WERI-Rb-1 (cell line): Measurements from ENCODE around the gene DUOXA2.

Source experiments
- DNase-seq: peaks from one replicate; pipeline ENCODE4 v3.0.0-alpha.2; 2020
- H3K27ac ChIP-seq: fragments of 250-450 bp; sonication (Bioruptor Pico); 2 replicates; pipeline ENCODE4 v1.5.1; 2020; ENCODE audit warnings: mild to moderate bottlenecking, moderate library complexity
- H3K27me3 ChIP-seq: fragments of 250-450 bp; sonication (Bioruptor Pico); 2 replicates; pipeline ENCODE4 v1.5.1; 2021; ENCODE audit warnings: mild to moderate bottlenecking, low read depth, moderate library complexity; ENCODE audit not compliant: insufficient read depth, severe bottlenecking
- H3K36me3 ChIP-seq: fragments of 250-450 bp; sonication (Bioruptor Pico); 2 replicates; pipeline ENCODE4 v1.5.1; 2020; ENCODE audit warnings: mild to moderate bottlenecking, moderate library complexity
- H3K4me3 ChIP-seq: 2 replicates; pipeline ENCODE4 v1.5.1; 2011; ENCODE audit warnings: low read depth, mild to moderate bottlenecking, control low read depth, low read length
- H3K9me3 ChIP-seq: fragments of 250-450 bp; sonication (Bioruptor Pico); 2 replicates; pipeline ENCODE4 v1.5.1; 2021; ENCODE audit warnings: mild to moderate bottlenecking, moderate library complexity; ENCODE audit not compliant: severe bottlenecking
- CTCF ChIP-seq: IDR thresholded peaks from 2 replicates; pipeline ENCODE4 v1.5.1; 2011; ENCODE audit warnings: low read depth, mild to moderate bottlenecking, control low read depth, inconsistent platforms, low read length

The DUOXA2 gene

DNA sequence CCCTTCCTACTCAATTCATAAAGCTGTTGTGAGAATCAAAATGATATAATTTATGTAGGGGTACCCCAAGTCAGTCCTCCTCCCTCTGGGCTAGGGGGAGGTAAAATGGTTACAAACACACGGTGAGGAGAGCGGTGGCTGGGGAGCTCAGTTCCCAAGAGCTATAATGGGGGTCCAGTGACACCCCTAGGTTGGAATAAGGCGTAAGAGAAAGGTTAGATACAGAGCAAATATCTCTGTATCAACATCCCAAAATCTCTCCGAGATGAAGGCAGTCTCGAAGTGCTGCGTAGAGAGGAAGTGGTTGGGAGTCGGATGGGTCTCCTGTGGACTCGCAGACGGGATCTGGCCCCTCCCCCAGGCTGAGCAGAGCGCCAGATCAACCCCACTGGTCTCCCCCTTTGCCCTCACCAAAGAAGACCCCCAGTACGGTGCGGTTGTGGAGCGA lies 2.0 kb upstream of the DUOXA2 start:
- no peak for TF ChIP-seq CTCF
- H3K9me3 ChIP-seq = no peaks in the 10 kb centered on the region
- DNase-seq = no peak
- H3K36me3 ChIP-seq = no peaks in the 10 kb centered on the region
- H3K4me3 ChIP-seq = peak overlapping the region; percentile 30
- H3K27ac ChIP-seq = no peak overlapping the region
- peaks cover 50% of the 10 kb centered on the region for H3K27me3 ChIP-seq

GRCh38 chr15:45112591-45113379 lies 1.3 kb upstream of the DUOXA2 start:
- H3K9me3 ChIP-seq = no peaks in the 10 kb centered on the region
- peak; percentile 20 for DNase-seq
- H3K27me3 ChIP-seq = peaks cover 50% of the 10 kb centered on the region
- no peak for TF ChIP-seq CTCF
- H3K36me3 ChIP-seq = no peaks in the 10 kb centered on the region
- H3K27ac ChIP-seq = no peak overlapping the region
- peak overlapping the region; percentile 30 for H3K4me3 ChIP-seq

- H3K36me3 ChIP-seq = no peaks in the 10 kb centered on the region
- TF ChIP-seq CTCF = no peak
- peaks cover 50% of the 10 kb centered on the region for H3K27me3 ChIP-seq
- no peak for DNase-seq
- H3K4me3 ChIP-seq = no peak overlapping the region; the same call in 1 of the 2 replicates
- no peak overlapping the region for H3K27ac ChIP-seq
- no peaks in the 10 kb centered on the region for H3K9me3 ChIP-seq
Measured at GRCh38 chr15:45113380-45113990, 641 bp upstream of the DUOXA2 start.

DNA sequence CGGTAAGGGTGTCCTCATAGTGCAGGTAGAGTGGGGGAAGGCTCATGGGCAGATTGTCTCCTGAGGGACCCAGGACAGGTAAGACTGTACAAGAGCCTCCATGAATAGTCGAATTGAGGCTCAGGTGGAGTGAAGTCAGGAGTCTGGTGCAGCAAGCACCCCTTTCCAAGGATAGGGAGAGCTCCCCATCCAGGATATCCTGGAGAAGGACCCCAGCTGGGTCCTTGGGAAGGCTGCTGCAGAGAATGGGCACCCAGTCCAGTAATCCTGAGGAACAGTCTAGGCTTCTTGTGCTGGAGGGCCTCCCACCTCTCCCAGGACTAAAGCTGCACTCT lies 592 bp downstream of the DUOXA2 start:
- H3K4me3 ChIP-seq = peak overlapping the region; percentile 33; the same call in 1 of the 2 replicates
- H3K27me3 ChIP-seq = peaks cover 47% of the 10 kb centered on the region

DNA sequence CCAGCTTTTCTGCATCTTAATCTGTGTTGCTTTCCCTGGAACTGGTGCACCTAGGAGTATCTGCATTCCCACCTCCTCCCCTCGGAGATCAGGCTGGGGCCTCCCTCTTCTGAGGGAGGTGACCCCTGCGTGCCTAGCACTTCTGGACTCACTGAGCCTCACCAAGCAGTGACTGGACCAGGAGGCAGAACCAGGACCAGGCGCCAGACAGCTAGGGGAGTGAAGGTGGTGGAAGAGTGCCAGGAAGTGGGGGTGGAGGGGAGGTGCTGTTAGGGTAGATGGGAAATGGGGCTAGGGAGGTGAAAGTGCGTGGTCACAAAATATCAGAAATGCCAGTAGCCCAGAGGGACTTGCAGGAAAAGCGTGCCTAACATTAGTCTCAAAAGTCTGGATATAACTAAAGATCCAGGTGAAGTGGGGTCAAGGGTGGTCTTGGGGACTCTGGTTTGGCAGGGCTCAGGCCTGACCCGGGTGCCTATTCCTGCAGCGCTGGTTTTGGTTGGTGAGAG lies 1.2 kb downstream of the DUOXA2 start:
- H3K27me3 ChIP-seq = peaks cover 45% of the 10 kb centered on the region
- no peak overlapping the region for H3K4me3 ChIP-seq
- no peak for TF ChIP-seq CTCF
- H3K27ac ChIP-seq = no peak overlapping the region
- no peaks in the 10 kb centered on the region for H3K36me3 ChIP-seq
- H3K9me3 ChIP-seq = no peaks in the 10 kb centered on the region
- no peak for DNase-seq

More for the DNA sequence above, 592 bp downstream of the DUOXA2 start:
- H3K36me3 ChIP-seq = no peaks in the 10 kb centered on the region
- no peak for DNase-seq
- no peaks in the 10 kb centered on the region for H3K9me3 ChIP-seq
- no peak overlapping the region for H3K27ac ChIP-seq
- TF ChIP-seq CTCF = no peak
